GM12875 (cell line): ENCODE data around the gene CHCHD3.

Experiments
- H3K4me3 ChIP-seq: one replicate; pipeline ENCODE4 v1.5.1; 2011; ENCODE audit warnings: low read depth, low read length, control low read depth
- TF ChIP-seq, protein P1 (sequence below): IDR thresholded peaks from 2 replicates; pipeline ENCODE4 v1.5.1; 2011; ENCODE audit warnings: low read depth, mild to moderate bottlenecking, control low read depth, inconsistent platforms, low read length, moderate library complexity, borderline replicate concordance; ENCODE audit not compliant: insufficient read depth

Gene CHCHD3

DNA sequence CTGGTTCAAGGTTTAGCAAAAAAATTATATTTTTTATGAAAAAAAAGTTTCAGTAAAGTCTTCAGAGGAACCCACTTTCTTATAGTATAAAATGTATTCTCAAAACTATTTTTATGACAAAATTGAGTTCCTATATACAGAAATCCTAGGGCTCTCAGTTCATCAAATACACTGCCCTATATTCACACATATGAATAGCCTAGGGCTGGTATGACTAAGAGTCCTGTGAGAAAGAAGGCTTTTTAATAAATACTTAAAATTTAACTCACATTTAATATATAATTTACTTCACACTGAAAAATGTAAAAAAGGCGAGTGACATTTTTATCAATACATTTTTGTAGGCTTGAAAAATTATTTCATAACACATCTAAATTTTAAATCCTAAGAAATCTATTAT is 16.6 kb downstream of the CHCHD3 start:
- TF ChIP-seq, protein P1, sequence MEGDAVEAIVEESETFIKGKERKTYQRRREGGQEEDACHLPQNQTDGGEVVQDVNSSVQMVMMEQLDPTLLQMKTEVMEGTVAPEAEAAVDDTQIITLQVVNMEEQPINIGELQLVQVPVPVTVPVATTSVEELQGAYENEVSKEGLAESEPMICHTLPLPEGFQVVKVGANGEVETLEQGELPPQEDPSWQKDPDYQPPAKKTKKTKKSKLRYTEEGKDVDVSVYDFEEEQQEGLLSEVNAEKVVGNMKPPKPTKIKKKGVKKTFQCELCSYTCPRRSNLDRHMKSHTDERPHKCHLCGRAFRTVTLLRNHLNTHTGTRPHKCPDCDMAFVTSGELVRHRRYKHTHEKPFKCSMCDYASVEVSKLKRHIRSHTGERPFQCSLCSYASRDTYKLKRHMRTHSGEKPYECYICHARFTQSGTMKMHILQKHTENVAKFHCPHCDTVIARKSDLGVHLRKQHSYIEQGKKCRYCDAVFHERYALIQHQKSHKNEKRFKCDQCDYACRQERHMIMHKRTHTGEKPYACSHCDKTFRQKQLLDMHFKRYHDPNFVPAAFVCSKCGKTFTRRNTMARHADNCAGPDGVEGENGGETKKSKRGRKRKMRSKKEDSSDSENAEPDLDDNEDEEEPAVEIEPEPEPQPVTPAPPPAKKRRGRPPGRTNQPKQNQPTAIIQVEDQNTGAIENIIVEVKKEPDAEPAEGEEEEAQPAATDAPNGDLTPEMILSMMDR, result no peak
- H3K4me3 ChIP-seq, result no peak overlapping the region

- TF ChIP-seq, protein P1, result no peak
These were observed 17.6 kb downstream of the CHCHD3 start for GRCh38 chr7:133064082-133064820.

DNA sequence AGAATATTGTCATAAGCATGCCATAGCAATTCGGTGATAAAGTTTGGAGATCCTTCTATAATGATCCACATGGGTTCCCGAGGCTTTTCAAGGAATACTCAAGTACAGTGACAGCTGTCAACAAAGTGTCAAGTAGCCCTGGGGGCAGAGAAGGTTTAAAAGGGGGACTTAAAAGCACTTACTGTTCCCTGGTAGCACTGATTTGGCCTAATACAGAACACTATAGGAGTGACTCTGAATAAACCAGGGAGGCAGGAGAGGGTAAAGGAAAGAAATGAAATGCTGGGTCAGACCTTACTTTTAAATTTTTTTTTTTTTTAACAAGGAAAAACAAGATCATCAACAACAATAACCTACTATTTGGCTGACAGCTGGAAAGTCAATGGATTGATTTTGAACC is 20.1 kb downstream of the CHCHD3 start:
- TF ChIP-seq, protein P1, result no peak
- no peak overlapping the region for H3K4me3 ChIP-seq

More at GRCh38 chr7:133064082-133064820, 17.6 kb downstream of the CHCHD3 start:
- no peak overlapping the region for H3K4me3 ChIP-seq

DNA sequence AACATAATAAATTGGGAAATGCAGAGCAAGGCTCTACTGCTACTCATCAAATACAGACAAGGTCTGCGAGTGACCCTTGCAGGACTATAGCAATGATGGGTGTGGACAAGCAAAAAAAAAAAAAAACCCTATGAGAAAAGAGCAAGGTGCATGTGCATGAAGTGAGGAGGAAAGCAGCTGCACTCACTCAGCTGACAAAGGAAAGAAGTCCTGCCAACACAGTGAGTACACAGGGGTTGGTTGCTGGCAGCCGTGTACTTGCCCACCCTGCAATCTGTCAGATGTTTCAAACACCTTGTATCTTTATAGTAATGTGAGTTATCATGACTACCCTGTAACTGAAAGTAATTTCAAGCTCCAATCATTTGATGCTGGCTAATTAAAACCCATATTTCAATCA is 20.5 kb downstream of the CHCHD3 start:
- TF ChIP-seq, protein P1, result no peak
- no peak overlapping the region for H3K4me3 ChIP-seq

DNA sequence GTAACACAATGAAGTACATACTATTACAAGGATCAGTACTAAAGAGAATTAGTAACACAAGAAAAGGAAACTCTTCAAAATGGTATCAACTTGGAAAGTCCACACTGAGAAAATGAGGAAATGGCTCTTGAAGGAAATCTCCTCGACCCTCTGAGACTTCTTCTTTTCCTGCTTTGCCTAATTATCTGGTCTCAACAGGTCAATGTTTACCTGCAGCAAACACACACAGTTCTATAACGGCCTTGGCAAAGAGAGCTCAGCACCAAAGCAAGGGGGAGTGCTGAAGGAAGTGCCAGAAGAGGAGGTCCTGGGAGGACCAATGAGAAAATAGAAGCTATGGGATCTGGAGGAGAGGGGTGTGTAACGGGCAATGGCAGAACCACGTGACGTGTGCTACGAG is 21.9 kb downstream of the CHCHD3 start:
- no peak overlapping the region for H3K4me3 ChIP-seq
- TF ChIP-seq, protein P1, result no peak

GRCh38 chr7:133059263-133059662 is 22.6 kb downstream of the CHCHD3 start:
- TF ChIP-seq, protein P1, result no peak
- H3K4me3 ChIP-seq, result no peak overlapping the region
